Measurements from ENCODE around the gene STAM2.
"Not testable (repeated sequence)": the region's sequence is repeated elsewhere in the genome, so short reads cannot be mapped to it uniquely, and the experiment has no call there.

Gene STAM2

GRCh38 chr2:152174574-152174973 is 989 bp downstream of the STAM2 start:
- DNase-seq, result no peak

- no peak for DNase-seq
These were observed 1.7 kb downstream of the STAM2 start for GRCh38 chr2:152173831-152174230.

- not testable (repeated sequence) for DNase-seq
These were observed 3.3 kb downstream of the STAM2 start for GRCh38 chr2:152172201-152172785.

- DNase-seq, result no peak
These were observed 3.8 kb downstream of the STAM2 start for GRCh38 chr2:152171718-152172117.

- DNase-seq, result not testable (repeated sequence)
These were observed 6.4 kb downstream of the STAM2 start for GRCh38 chr2:152169158-152169557.

- DNase-seq, result not testable (repeated sequence)
These were observed 8.1 kb downstream of the STAM2 start for GRCh38 chr2:152167470-152167869.

GRCh38 chr2:152167065-152167464 is 8.5 kb downstream of the STAM2 start:
- DNase-seq, result no peak

- no peak for DNase-seq
These were observed 8.9 kb downstream of the STAM2 start for GRCh38 chr2:152166633-152167032.

GRCh38 chr2:152165780-152166179 is 9.8 kb downstream of the STAM2 start:
- no peak for DNase-seq

GRCh38 chr2:152165306-152165705 is 10.3 kb downstream of the STAM2 start:
- no peak for DNase-seq

- DNase-seq, result not testable (repeated sequence)
These were observed 11.9 kb downstream of the STAM2 start for GRCh38 chr2:152163669-152164068.

GRCh38 chr2:152162141-152162540 is 13.4 kb downstream of the STAM2 start:
- no peak for DNase-seq

GRCh38 chr2:152161598-152161997 is 14.0 kb downstream of the STAM2 start:
- DNase-seq, result no peak

GRCh38 chr2:152160378-152160777 is 15.2 kb downstream of the STAM2 start:
- DNase-seq, result not testable (repeated sequence)

- no peak for DNase-seq
These were observed 18.3 kb downstream of the STAM2 start for GRCh38 chr2:152157253-152157652.

- no peak for DNase-seq
These were observed 20.4 kb downstream of the STAM2 start for GRCh38 chr2:152155209-152155608.

GRCh38 chr2:152154462-152154861 is 21.1 kb downstream of the STAM2 start:
- DNase-seq, result no peak

GRCh38 chr2:152134488-152135280 is 40.9 kb downstream of the STAM2 start:
- DNase-seq, result no peak

GRCh38 chr2:152132306-152132705 is 43.3 kb downstream of the STAM2 start:
- no peak for DNase-seq

- DNase-seq, result no peak
These were observed 47.9 kb downstream of the STAM2 start for GRCh38 chr2:152127628-152128027.

- DNase-seq, result no peak
These were observed 48.9 kb downstream of the STAM2 start for GRCh38 chr2:152126664-152127063.

- no peak for DNase-seq
These were observed 53.4 kb downstream of the STAM2 start for GRCh38 chr2:152122161-152122560.

GRCh38 chr2:152120430-152120829 is 55.1 kb downstream of the STAM2 start:
- no peak for DNase-seq

GRCh38 chr2:152115952-152116351 is 59.6 kb downstream of the STAM2 start:
- no peak for DNase-seq

Measured in right kidney (tissue), 1 donor.